Mesodermal cell (in vitro differentiated cells): ENCODE data around the gene SYTL4.

ENCODE experiments used
- H3K27ac ChIP-seq: 2 replicates; pipeline ENCODE4 v1.7.0; 2013; ENCODE audit warnings: mild to moderate bottlenecking, low read depth, low read length, moderate library complexity; ENCODE audit not compliant: severe bottlenecking
- H3K36me3 ChIP-seq: 2 replicates; pipeline ENCODE4 v1.7.1; 2013; ENCODE audit warnings: mild to moderate bottlenecking, low read length, moderate library complexity; ENCODE audit not compliant: control insufficient read depth, insufficient read depth
- H3K4me1 ChIP-seq: one replicate; pipeline ENCODE4 v1.7.1; 2013; ENCODE audit warnings: mild to moderate bottlenecking, low read length; ENCODE audit not compliant: insufficient read depth, control insufficient read depth, poor library complexity, severe bottlenecking
- H3K4me3 ChIP-seq: 2 replicates; pipeline ENCODE4 v1.7.0; 2013; ENCODE audit warnings: low read length, control low read depth, mild to moderate bottlenecking; ENCODE audit not compliant: insufficient read depth, poor library complexity, severe bottlenecking; ENCODE audit errors: extremely low read depth
- H3K9me3 ChIP-seq: 2 replicates; pipeline ENCODE4 v1.7.1; 2013; ENCODE audit warnings: mild to moderate bottlenecking, low read length, moderate library complexity; ENCODE audit not compliant: control insufficient read depth
- WGBS, 2 experiments: methylation state at CpG; one replicate each; pipeline ENCODE4 v1.1.5; 2013; ENCODE audit warnings: missing lambda C conversion rate in 2 of 2; ENCODE audit not compliant: insufficient coverage in 2 of 2; 5-methylcytosine and 5-hydroxymethylcytosine counted together

The SYTL4 gene

GRCh38 chrX:100672966-100673365 lies 59.0 kb downstream of the SYTL4 start:
- WGBS, 2 experiments = 100% methylated on average over 1 of the region's 3 CpGs; no CpG with 5 or more reads in 1 of the 2 experiments
- Histone ChIP-seq H3K27ac (no peak overlapping the region), H3K9me3 (no peaks in the 10 kb centered on the region), H3K36me3 (peaks cover 5% of the 10 kb centered on the region), H3K4me3 (no peak overlapping the region), H3K4me1 (peaks cover 5% of the 10 kb centered on the region)

- H3K4me3 ChIP-seq = no peak overlapping the region
- H3K36me3 ChIP-seq = peaks cover 18% of the 10 kb centered on the region
- peaks cover 5% of the 10 kb centered on the region for H3K4me1 ChIP-seq
- no peak overlapping the region for H3K27ac ChIP-seq
- no peaks in the 10 kb centered on the region for H3K9me3 ChIP-seq
- 100% methylated on average over 1 of the region's 2 CpGs; no CpG with 5 or more reads in 1 of the 2 experiments for WGBS, 2 experiments
Measured at GRCh38 chrX:100663642-100664041, 68.3 kb downstream of the SYTL4 start.

- H3K36me3 ChIP-seq = peaks cover 18% of the 10 kb centered on the region
- H3K4me1 ChIP-seq = peaks cover 5% of the 10 kb centered on the region
- H3K4me3 ChIP-seq = no peak overlapping the region
- no peak overlapping the region for H3K27ac ChIP-seq
- WGBS, 2 experiments = 91% methylated on average over 4 of the region's 4 CpGs; no CpG with 5 or more reads in 1 of the 2 experiments
- no peaks in the 10 kb centered on the region for H3K9me3 ChIP-seq
Measured at GRCh38 chrX:100662796-100663195, 69.1 kb downstream of the SYTL4 start.

DNA sequence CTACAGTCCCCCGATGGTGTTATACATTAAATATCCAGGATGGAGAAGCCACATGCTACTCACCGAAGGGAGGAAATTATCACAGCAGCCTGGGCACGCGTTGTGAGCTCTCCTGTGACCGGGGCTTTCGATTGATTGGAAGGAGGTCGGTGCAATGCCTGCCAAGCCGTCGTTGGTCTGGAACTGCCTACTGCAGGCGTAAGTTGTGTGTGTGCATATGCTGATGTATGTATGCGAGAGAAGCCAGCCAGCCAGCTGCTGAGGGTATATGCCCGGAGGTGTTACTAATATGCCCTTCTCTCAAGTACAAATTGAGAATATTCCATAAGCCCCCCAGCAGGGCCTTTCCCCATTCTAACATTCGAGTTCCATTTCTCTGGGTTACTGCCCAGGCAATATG lies 69.8 kb downstream of the SYTL4 start:
- H3K36me3 ChIP-seq = peaks cover 14% of the 10 kb centered on the region

GRCh38 chrX:100659431-100660137 lies 72.3 kb downstream of the SYTL4 start:
- no peak overlapping the region for H3K27ac ChIP-seq
- H3K4me3 ChIP-seq = no peak overlapping the region
- H3K4me1 ChIP-seq = peaks cover 5% of the 10 kb centered on the region
- H3K9me3 ChIP-seq = no peaks in the 10 kb centered on the region
- WGBS, 2 experiments = 100% methylated on average over 1 of the region's 4 CpGs; no CpG with 5 or more reads in 1 of the 2 experiments
- H3K36me3 ChIP-seq = peaks cover 12% of the 10 kb centered on the region

More for the DNA sequence above, 69.8 kb downstream of the SYTL4 start:
- Histone ChIP-seq H3K4me3 (no peak overlapping the region), H3K9me3 (no peaks in the 10 kb centered on the region), H3K4me1 (peaks cover 5% of the 10 kb centered on the region), H3K27ac (no peak overlapping the region)
- WGBS, 2 experiments = 96% methylated on average over 7 of the region's 13 CpGs; no CpG with 5 or more reads in 1 of the 2 experiments

- no peak overlapping the region for H3K4me3 ChIP-seq
- WGBS, 2 experiments = 79% methylated on average over 3 of the region's 3 CpGs; no CpG with 5 or more reads in 1 of the 2 experiments
- H3K9me3 ChIP-seq = no peaks in the 10 kb centered on the region
- no peak overlapping the region for H3K27ac ChIP-seq
- H3K4me1 ChIP-seq = peaks cover 5% of the 10 kb centered on the region
- peaks cover 12% of the 10 kb centered on the region for H3K36me3 ChIP-seq
Measured at GRCh38 chrX:100658941-100659381, 73.0 kb downstream of the SYTL4 start.

- Histone ChIP-seq H3K27ac (no peak overlapping the region), H3K4me3 (no peak overlapping the region), H3K9me3 (no peaks in the 10 kb centered on the region), H3K36me3 (peaks cover 14% of the 10 kb centered on the region), H3K4me1 (peaks cover 6% of the 10 kb centered on the region)
- 0 to 67% methylated on average over 1 of the region's 3 CpGs for WGBS, 2 experiments
Measured at GRCh38 chrX:100654261-100654660, 77.7 kb downstream of the SYTL4 start.

DNA sequence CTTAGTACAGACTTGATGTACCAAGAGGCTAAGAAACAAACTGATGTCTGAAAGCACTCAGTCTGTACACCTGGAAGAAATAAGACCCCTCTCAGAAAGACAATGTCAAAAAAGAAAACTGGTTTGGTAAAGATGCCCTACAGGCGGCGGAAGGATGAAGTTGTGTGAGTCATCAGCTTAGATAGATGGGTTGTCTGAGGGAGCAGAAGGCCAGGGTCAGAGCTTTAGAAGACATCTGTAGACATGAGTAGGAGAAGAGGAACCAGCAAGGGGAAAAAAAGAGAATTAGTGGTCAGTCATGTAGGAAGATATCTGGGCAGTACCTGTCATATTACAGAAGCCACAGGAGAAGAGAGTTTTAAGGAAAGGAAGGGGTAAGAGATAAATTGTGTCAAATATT lies 79.7 kb downstream of the SYTL4 start:
- H3K4me1 ChIP-seq = peaks cover 17% of the 10 kb centered on the region
- no peak overlapping the region for H3K4me3 ChIP-seq
- no peaks in the 10 kb centered on the region for H3K9me3 ChIP-seq
- H3K36me3 ChIP-seq = peaks cover 14% of the 10 kb centered on the region
- 90% methylated on average over 2 of the region's 2 CpGs; no CpG with 5 or more reads in 1 of the 2 experiments for WGBS, 2 experiments
- H3K27ac ChIP-seq = no peak overlapping the region

DNA sequence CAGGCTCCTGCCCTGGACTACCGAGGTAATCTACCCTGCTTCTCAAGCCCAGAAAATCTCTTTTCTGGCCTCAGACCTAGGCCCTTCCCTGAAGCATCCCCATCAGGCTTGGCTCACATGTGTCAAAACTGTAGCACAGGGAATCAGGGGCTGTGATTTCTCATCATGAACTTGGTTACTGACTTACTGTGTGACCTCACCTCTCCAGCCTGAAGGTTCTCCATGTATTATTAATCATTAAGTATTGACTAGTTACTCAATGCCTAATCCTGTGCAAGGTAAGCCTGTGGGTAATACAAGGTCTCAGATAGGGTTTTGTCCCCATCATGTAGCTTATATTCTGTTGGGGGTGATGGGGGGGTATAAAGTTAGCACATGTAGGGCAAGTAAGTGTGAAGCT lies 81.1 kb downstream of the SYTL4 start:
- Histone ChIP-seq H3K36me3 (peaks cover 14% of the 10 kb centered on the region), H3K4me1 (peaks cover 25% of the 10 kb centered on the region), H3K4me3 (no peak overlapping the region), H3K9me3 (no peaks in the 10 kb centered on the region), H3K27ac (no peak overlapping the region)
- WGBS, 2 experiments = no CpG with 5 or more reads among the region's 1 CpG

DNA sequence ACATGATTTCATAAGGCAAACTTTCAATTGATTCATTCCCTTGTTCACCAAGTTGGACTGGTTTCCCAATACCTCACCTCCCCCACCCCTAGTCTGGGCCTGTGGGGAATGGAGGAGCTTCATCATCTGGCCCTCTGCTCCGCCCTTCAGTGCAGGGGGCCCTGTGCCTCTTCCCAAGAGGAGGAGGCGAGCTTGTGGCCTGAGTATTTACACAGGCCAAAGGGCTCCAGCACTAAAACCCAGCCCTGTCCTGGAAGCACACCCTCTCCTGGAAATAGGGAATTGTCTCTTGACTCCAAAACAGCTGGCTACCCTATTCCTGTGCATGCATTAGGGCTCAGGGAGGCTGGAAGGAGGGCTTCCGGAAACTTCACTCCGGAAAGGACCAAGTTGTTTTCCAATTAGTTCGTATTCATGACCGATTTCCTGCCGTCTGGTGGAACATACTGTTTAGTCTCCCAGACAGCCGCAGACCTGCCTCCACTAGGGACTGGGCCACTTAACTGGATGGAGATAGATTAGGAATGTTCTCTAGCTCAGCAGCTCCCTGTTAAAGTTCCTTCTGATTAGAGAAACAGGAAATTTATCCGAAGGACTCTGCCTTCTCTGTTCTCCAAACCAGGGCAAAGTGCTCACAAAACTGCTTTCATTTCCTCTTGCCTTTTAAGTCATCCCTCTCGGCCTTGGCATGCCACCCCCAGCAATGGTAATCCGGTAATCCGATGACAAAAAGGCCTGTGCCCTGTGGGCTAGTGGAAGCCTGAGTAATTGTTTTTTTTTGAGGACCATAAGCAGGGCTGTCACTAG lies 82.2 kb downstream of the SYTL4 start:
- H3K4me3 ChIP-seq = no peak overlapping the region
- peaks cover 14% of the 10 kb centered on the region for H3K36me3 ChIP-seq
- H3K9me3 ChIP-seq = no peaks in the 10 kb centered on the region
- peak overlapping the region; percentile 88 for H3K27ac ChIP-seq
- 41% methylated on average over 5 of the region's 12 CpGs; no CpG with 5 or more reads in 1 of the 2 experiments for WGBS, 2 experiments
- H3K4me1 ChIP-seq = peaks cover 31% of the 10 kb centered on the region
